Hematopoietic multipotent progenitor cell treated with erythropoietin and hydrocortisone succinate and interleukin-3 and kit ligand, for 4 days (in vitro differentiated cells): ENCODE results near the gene GPER1.
"Not testable (repeated sequence)": the region's sequence is repeated elsewhere in the genome, so short reads cannot be mapped to it uniquely, and the experiment has no call there.

ENCODE experiments used
- DNase-seq: peaks from one replicate; pipeline ENCODE4 v3.0.0-alpha.2; 2015

GPER1 gene

GRCh38 chr7:1104516-1105179, 16.7 kb downstream of the GPER1 start:
- no peak for DNase-seq

- no peak for DNase-seq
These were observed 17.3 kb downstream of the GPER1 start for GRCh38 chr7:1105189-1105588.

- DNase-seq: no peak
These were observed 18.3 kb downstream of the GPER1 start for GRCh38 chr7:1106063-1106792.

DNA sequence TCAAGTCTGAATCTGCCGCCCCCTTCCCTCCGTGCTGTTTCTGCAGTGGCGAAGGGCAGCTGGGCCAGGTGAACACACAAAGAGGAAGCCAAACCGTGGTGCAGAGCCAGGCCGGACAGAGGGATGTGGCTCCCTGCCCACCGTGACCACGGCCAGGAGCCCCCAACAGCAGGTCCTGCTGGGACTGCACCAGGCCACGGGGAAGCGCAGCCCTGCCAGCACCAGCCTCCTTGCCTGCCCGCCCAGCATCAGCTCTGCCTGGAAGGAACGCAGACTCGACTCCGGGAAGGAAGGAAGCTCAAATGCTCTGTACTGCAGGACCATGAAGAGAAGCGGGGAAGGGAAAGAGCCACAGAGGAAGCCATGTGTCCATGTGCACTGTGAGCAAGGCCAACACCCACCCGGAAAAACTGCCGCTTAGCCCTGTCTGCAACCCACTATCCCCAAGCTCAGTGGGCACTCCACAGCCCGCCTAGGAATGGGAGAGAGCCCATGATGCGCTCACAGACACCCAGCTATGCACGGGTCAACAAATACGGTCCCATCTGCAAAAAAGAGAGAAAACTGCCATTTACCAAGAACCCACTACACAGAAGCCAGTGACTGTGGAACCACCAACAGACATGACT, 19.0 kb downstream of the GPER1 start:
- DNase-seq: no peak

- DNase-seq: no peak
These were observed 20.5 kb downstream of the GPER1 start for GRCh38 chr7:1108264-1108920.

DNA sequence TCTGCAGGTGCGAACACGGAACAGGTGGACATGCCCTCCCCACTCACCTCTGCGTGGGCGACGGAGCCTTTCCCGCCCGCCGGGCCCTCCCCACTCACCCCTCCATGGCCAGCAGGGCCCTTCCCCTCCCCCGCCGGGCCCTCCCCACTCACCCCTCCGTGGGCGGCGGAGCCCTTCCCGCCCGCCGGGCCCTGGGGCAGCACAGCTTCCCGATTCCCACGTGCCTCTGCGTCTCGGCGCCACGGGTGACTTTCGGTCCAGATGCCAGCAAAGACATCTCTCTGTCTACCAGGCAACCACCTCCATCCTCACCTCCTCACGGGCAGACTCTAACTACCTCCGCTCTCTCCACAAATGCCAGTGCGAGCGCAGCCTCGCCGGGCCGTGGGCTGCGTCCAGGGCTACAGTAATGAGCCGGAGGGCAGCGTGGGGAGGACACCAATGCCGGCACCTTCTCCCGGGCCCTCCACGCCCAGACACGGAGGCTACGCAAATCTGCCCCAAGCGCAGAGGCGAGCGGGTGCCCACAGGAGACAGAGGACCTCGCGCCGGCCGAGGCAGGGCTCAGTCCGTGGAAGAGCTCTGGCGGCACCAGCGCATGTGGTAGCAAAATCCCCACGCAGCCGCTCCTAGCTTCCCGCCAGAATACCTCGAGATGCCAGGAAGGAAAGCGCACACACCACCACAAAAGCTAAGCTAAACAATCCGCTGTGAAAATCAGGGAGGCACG, 21.8 kb downstream of the GPER1 start:
- DNase-seq: no peak

DNA sequence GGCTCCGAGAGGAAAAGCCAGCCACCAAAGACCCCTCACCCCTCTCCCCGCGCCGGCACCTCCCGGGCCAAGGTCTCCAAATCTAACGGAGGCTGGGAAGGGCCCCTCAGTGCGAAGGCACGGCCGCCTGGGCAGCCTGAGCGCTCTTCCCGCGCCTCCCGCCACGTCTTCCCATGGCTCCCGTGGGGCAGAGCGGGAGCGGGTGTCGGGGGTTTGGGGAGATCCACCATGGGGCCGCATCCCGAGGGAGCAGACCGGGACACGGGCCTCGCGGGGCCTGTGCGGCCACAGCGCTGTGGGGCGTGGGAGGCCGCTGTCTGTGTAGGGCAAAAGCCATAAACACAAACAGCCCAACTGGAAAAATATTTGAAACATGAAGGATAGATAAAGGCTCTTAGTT, 22.4 kb downstream of the GPER1 start:
- DNase-seq: no peak

GRCh38 chr7:1111156-1111555, 23.2 kb downstream of the GPER1 start:
- DNase-seq: no peak

DNA sequence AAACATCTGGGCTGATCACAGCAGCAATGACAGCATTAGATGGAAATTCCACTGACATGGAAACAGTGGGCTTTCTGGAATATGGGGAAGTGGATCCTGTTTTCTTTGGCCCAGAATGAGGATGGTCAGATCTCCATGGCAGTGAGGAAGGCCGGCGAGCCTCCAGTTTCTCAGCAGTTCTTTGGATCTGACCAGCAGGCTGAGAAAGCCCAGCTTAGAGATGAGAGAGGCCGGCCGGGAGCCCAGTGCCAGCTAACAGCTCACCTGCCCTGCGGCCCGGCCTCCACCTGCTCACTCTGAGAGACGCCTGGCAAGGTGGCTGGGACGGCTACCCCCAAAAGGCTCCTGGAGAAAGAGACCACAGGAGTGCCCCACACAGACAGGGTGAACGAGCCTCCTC, 24.2 kb downstream of the GPER1 start:
- no peak for DNase-seq

GRCh38 chr7:1112625-1113547, 25.0 kb downstream of the GPER1 start:
- DNase-seq: no peak

DNA sequence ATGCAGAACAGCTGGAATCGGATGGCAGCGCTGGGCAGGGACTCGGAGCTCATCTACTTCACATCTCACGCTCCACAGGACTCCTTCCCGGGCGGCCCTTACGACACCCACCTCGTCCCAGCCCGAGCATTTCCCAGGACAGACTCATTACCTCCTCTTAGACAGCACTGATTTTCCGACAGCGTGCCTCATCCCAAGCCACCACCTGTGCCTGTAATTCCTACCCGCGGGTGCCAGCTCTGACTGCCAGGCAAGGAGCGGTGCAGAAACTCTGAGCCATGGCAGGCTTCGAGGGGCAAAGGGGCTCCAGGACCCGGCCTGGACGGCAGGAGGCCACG, 25.6 kb downstream of the GPER1 start:
- no peak for DNase-seq

DNA sequence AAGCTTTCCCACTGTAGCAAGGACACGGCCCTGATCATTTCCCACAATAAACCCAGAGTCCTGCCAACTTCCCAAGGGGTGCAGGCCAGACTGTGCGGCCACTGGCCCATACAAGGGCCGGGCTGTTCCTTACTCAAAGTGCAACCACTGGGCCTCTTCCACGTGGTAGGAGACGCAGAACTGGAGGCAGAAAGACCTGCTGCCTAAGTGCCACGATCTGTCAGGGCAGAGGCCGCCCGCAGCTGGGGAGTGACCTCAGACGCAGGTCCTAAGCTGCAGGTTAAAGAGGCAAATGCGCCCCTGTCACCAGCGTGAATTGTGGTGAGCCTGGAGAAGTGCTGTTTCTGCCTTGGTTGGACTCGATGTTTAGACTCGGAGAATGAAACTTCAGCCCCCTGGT, 26.2 kb downstream of the GPER1 start:
- DNase-seq: no peak

- no peak for DNase-seq
These were observed 26.6 kb downstream of the GPER1 start for GRCh38 chr7:1114505-1114904.

GRCh38 chr7:1115171-1116045, 27.5 kb downstream of the GPER1 start:
- DNase-seq: not testable (repeated sequence)

DNA sequence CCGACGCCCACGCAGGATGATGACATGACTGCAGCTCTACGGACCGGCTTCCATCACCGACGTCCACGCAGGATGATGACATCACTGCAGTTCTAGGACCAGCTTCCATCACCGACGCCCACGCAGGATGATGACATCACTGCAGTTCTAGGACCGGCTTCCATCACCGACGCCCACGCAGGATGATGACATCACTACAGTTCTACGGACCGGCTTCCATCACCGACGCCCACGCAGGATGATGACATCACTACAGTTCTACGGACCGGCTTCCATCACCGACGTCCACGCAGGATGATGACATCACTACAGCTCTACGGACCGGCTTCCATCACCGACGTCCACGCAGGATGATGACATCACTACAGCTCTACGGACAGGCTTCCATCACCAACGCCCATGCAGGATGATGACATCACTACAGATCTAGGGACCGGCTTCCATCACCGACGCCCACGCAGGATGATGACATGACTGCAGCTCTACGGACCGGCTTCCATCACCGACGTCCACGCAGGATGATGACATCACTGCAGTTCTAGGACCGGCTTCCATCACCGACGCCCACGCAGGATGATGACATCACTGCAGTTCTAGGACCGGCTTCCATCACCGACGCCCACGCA, 28.6 kb downstream of the GPER1 start:
- not testable (repeated sequence) for DNase-seq

GRCh38 chr7:1117321-1117928, 29.5 kb downstream of the GPER1 start:
- no peak for DNase-seq

GRCh38 chr7:1119201-1119600, 31.3 kb downstream of the GPER1 start:
- no peak for DNase-seq

DNA sequence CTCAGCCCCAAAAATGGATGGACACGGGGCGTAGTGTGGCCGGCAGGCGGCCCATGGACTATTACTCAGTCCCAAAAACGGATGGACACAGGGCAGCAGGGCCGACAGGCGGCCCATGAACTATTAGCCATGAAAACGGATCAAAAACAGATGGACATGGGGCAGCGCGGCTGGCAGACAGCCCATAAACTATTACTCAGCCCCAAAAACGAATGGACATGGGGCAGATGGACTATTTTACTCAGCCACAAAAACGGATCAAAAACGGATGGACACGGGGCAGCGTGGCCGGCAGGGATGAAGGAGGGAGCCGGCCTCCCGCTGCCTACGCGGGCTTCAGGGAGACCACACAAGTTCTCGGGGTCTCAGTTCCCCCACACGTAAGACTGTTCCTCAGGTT, 32.9 kb downstream of the GPER1 start:
- no peak for DNase-seq

DNA sequence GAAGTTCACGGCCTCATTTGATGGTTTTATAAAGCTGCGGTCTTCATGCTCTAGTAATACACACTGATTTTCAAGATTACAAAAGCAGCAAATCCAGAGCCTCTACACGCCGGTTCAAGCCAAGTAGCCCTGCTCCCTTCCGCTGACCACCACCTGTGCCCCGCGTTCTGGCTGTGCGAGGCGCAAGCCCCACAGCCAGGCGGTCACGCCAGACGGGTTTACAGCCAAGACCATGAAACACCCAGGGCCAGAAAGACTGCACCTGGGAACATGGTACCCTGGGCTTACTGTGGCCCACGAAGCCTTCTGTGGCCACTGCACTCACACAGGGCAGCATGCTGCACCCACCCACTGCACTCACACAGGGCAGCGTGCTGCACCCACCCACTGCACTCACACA, 33.6 kb downstream of the GPER1 start:
- no peak for DNase-seq
